GM12878 (cell line): ENCODE measurements around the gene DLX1. TPM values are rescaled to one million over a fixed set of nuclear protein-coding genes. Genes with fewer than 3 reads are reported as not detected.

Experiments
- BCL3 ChIP-seq: IDR thresholded peaks from 2 replicates; pipeline ENCODE4 v1.6.1; 2011; ENCODE audit warnings: borderline replicate concordance, low read depth, mild to moderate bottlenecking, moderate library complexity, low read length; ENCODE audit not compliant: insufficient read depth, poor library complexity, severe bottlenecking
- CEBPB ChIP-seq, 2 experiments: fragments of 150-350 bp in 1 of 2; IDR thresholded peaks; 2 replicates each; pipeline ENCODE4 v1.6.1; 2012 to 2014; ENCODE audit warnings: low read depth in 2 of 2, low read length in 2 of 2, borderline replicate concordance in 1 of 2, inconsistent platforms in 1 of 2
- CREB1 ChIP-seq: IDR thresholded peaks from 2 replicates; pipeline ENCODE4 v1.6.1; 2012; ENCODE audit warnings: low read depth, mild to moderate bottlenecking, inconsistent platforms
- E2F8 ChIP-seq: fragments of 450-650 bp; IDR thresholded peaks from 2 replicates; pipeline ENCODE4 v1.6.1; 2018; ENCODE audit warnings: mild to moderate bottlenecking, low read depth, moderate library complexity; ENCODE audit not compliant: partially characterized antibody
- HDAC2 ChIP-seq: fragments of 200-600 bp; sonication (generic); IDR thresholded peaks from 2 replicates; pipeline ENCODE4 v1.6.1; 2017
- IKZF1 ChIP-seq: fragments of 450-650 bp; conservative IDR thresholded peaks from 2 replicates; pipeline ENCODE4 v1.6.1; 2017; ENCODE audit warnings: antibody characterized with exemption, mild to moderate bottlenecking
- NRF1 ChIP-seq: conservative IDR thresholded peaks from 2 replicates; pipeline ENCODE4 v1.6.1; 2011; ENCODE audit warnings: mild to moderate bottlenecking, low read depth, low read length, improper control_type of control experiment
- PAX5 ChIP-seq: IDR thresholded peaks from 2 replicates; pipeline ENCODE4 v1.6.1; 2011; ENCODE audit warnings: low read depth, low read length, borderline replicate concordance
- PKNOX1 ChIP-seq: fragments of 450-650 bp; IDR thresholded peaks from 2 replicates; pipeline ENCODE4 v1.6.1; 2016; ENCODE audit warnings: mild to moderate bottlenecking
- POLR2AphosphoS5 ChIP-seq: IDR thresholded peaks from 2 replicates; pipeline ENCODE4 v1.6.1; 2011; ENCODE audit warnings: mild to moderate bottlenecking, low read length, inconsistent platforms
- PRDM15 ChIP-seq: fragments of 450-650 bp; formaldehyde crosslinking; IDR thresholded peaks from 2 replicates; pipeline ENCODE4 v1.4.0; 2020; ENCODE audit warnings: mild to moderate bottlenecking, moderate library complexity
- RFX5 ChIP-seq: IDR thresholded peaks from 2 replicates; pipeline ENCODE4 v1.6.1; 2011; ENCODE audit warnings: low read depth, low read length, improper control_type of control experiment
- SKIL ChIP-seq: fragments of 450-650 bp; IDR thresholded peaks from 2 replicates; pipeline ENCODE4 v1.6.1; 2017; ENCODE audit warnings: mild to moderate bottlenecking, low read depth, inconsistent platforms; ENCODE audit not compliant: poor library complexity, severe bottlenecking
- SRF ChIP-seq, 2 experiments: IDR thresholded peaks; 2 replicates each; pipeline ENCODE4 v1.6.1; 2011; ENCODE audit warnings: low read depth in 2 of 2, low read length in 2 of 2, mild to moderate bottlenecking in 1 of 2, moderate library complexity in 1 of 2
- TCF12 ChIP-seq: IDR thresholded peaks from 2 replicates; pipeline ENCODE4 v1.6.1; 2011; ENCODE audit warnings: low read depth, mild to moderate bottlenecking, low read length
- USF1 ChIP-seq: IDR thresholded peaks from 2 replicates; pipeline ENCODE4 v1.6.1; 2011; ENCODE audit warnings: borderline replicate concordance, low read depth, mild to moderate bottlenecking, moderate library complexity, mixed read lengths, low read length; ENCODE audit not compliant: insufficient read depth; ENCODE audit errors: extremely low read length
- polyA plus RNA-seq, 11 experiments: library from polyadenylated mRNA; depleted of rRNA in 4 of 11; unstranded in 6 of 11; stranded (reverse) in 5 of 11; fragments of >200 nt; fragmentation: Nextera tagmentation in 4 of 11; fragmentation: Illumina TruSeq in 1 of 11; extraction: Ambion mirVana in 4 of 11; extraction: Trizol in 1 of 11; gene quantifications; 1 replicate in 1 of 11; 2 replicates in 10 of 11; pipeline versions ENCODE4 v1.2.1 to v1.2.3, GENCODE V29; 2011 to 2016; ENCODE audit warnings: inconsistent platforms in 2 of 11, missing spikeins in 2 of 11, low read depth in 1 of 11
- total RNA-seq, 4 experiments: library from RNA; depleted of rRNA in 3 of 4; stranded (reverse); fragments of >200 nt in 3 of 4; fragmentation: Illumina TruSeq in 1 of 4; extraction: Trizol in 1 of 4; gene quantifications; 2 replicates each; pipeline versions ENCODE4 v1.2.1 to v1.2.3, GENCODE V29; 2013 to 2021

Gene DLX1
- total and polyA plus RNA-seq, 10 of the 15 experiments (the other 5 are each of a cell fraction or from before 2014, with no cell fraction given): 0.06 TPM; not detected in 9

GRCh38 chr2:172098650-172099471 is 13.6 kb downstream of the DLX1 start (continued):
- TF ChIP-seq SKIL (no peak), POLR2AphosphoS5 (no peak), NRF1 (no peak), PAX5 (no peak), RFX5 (no peak), CEBPB (IDR thresholded peaks at IDR 0.05; ENCODE audit: borderline replicate concordance in 1 of 2, low read depth in 2 of 2, low read length in 2 of 2) (no peak), BCL3 (peak; percentile 75), HDAC2 (no peak), PKNOX1 (no peak), USF1 (peak; percentile 16), TCF12 (no peak), E2F8 (no peak), PRDM15 (CRISPR knock-in tag) (no peak), SRF (IDR thresholded peaks at IDR 0.05; ENCODE audit: low read depth in 2 of 2, low read length in 2 of 2) (no peak), CREB1 (no peak), IKZF1 (peak; percentile 49)
